GM12872 (cell line): ENCODE results near the gene MOB3B.

Source experiments
- TF ChIP-seq, protein P1 (sequence below): IDR thresholded peaks from 3 replicates; pipeline ENCODE4 v1.5.1; 2011; ENCODE audit warnings: low read depth, mild to moderate bottlenecking, low read length, moderate library complexity; ENCODE audit not compliant: insufficient read depth

MOB3B gene

DNA sequence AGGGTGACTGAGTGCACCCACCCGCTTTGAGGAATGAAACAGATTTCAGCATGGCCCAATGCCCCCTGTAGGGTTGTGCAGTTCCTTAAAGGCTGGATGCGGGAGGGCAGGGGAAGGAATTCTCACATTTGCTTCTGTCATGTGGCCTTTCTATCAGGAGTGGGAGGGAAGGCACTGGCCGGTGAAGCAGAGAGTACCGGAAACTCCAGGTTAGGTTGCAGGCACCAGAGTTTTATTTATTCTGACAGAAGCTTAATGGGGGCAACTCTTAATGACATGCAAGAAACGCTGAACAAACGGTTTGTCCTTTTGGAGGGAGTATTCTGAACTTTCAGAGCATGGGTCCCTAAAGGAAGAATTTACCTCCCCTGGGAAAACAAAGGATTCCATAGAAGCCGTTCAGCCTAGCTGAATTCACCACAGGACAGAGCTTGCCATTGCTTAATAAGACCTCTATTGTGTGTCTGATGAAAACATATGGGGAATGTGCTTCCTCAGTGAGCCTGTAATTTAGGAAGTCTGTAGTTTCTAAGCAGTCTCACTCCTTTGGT lies 188.6 kb downstream of the MOB3B start:
- TF ChIP-seq, protein P1, sequence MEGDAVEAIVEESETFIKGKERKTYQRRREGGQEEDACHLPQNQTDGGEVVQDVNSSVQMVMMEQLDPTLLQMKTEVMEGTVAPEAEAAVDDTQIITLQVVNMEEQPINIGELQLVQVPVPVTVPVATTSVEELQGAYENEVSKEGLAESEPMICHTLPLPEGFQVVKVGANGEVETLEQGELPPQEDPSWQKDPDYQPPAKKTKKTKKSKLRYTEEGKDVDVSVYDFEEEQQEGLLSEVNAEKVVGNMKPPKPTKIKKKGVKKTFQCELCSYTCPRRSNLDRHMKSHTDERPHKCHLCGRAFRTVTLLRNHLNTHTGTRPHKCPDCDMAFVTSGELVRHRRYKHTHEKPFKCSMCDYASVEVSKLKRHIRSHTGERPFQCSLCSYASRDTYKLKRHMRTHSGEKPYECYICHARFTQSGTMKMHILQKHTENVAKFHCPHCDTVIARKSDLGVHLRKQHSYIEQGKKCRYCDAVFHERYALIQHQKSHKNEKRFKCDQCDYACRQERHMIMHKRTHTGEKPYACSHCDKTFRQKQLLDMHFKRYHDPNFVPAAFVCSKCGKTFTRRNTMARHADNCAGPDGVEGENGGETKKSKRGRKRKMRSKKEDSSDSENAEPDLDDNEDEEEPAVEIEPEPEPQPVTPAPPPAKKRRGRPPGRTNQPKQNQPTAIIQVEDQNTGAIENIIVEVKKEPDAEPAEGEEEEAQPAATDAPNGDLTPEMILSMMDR, result no peak

DNA sequence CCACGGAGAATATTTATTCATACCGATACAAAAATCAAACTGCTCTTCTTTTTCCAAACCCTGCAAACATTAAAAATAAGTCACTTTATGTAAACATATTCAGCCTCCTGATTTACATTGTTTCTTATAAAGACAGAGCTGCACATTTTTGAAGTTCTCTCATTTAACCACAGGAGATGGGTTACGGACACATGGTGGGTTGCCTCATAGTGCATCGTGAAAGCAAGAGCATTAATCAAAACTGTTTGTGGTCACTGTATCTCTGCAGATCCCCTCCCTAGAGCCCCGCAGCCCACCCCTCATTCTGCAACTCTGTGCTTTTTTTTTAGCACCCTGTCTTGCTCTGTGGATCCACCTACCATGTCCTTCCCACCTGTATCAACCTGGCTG lies 189.3 kb downstream of the MOB3B start:
- TF ChIP-seq, protein P1, result no peak

DNA sequence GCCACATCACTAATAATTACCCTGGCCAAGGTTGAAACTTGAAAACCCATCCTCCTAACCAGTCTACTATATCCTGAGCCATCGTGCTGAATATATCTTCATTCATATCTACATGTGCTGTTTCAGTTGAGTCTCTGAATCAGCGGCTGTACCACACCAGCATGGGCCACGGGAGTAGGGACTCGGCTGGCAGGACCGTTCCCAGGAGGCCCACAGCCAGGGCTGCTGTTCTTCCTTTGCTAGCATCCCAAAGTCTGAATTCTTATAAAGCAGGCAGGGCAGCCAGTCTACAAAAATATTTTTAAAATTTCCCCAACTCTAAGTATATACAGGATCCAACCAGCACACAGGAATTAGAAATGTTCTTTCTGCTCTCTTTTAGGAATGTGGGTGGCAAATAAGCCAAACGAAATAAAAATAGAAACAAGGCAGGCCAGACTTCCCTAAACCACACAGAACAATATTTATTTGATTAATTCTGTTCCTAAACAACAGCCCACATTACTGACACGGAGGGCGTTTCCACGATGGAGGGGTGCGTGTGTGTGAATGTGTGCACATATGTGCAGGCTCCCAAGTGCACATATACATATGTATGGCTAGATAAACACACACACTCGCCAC lies 189.8 kb downstream of the MOB3B start:
- TF ChIP-seq, protein P1, result no peak

DNA sequence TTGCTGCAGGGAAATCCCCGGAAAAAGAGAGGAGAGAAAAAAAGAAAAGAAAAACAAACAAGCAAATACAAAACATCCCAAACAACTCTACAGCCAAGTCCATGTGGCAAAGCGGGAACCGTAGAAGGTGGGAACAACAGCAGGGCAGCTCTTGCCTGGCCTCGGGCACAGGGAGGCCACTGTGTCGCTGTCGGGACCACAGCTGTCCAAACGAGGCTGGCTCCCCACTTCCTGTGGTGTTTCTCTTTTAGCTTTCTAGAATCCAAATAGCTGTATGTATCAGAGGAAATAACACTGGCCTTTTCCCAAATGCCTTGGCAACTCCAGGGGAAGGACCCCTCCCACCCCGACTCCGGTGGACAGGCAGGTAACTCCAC lies 191.1 kb downstream of the MOB3B start:
- TF ChIP-seq, protein P1, result no peak

DNA sequence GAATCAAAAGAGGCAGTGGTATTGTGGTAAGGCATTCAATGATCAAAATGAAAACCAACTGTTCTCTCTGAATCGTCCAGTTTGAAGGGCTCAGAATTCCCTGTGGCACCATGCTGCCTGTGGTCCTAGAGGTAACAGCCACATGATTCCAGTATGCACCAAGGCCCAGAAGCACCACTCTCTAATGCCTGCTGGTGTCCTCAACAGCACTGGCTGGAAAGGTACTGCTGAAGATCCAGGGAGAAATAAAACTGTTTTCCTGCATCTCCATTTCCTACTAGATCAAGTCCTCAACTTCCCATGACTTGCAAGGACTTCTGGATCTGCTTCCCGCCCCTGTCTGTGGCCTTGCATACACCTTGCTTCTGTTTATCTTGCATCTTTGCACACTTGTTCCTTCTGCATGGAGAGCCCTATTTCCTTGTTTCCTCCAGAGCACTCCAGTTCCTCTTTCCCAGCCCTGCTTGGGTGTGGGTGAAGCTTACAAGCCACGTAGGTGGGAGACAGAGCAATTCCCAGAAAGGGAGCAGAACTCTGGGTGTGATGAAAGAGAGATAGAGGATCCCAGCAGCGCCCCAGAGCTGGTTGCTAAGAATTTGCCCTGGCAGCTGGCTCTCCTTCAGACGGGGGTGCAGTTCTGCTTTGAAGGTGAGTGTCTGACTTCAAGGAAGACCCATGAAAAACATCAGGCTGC lies 191.6 kb downstream of the MOB3B start:
- TF ChIP-seq, protein P1, result no peak

DNA sequence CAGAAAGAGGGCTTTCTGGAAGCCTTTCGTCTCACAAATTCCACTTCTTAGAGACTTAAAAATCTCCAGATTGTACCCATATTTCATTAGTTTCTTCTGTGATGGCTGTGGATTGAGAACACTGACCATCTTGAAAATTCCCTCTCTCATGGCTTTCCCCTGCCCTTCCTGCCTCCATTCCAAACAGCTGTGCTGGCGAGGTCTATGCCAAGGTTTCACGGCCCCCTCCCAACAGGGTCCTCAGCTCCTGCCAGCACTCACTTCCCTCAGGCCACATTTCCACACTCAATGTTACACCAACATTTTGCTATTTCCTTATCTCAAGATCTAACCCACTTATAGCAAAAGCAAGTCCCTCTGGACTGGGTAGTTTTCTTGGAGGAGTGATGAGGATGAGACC lies 192.4 kb downstream of the MOB3B start:
- TF ChIP-seq, protein P1, result no peak

DNA sequence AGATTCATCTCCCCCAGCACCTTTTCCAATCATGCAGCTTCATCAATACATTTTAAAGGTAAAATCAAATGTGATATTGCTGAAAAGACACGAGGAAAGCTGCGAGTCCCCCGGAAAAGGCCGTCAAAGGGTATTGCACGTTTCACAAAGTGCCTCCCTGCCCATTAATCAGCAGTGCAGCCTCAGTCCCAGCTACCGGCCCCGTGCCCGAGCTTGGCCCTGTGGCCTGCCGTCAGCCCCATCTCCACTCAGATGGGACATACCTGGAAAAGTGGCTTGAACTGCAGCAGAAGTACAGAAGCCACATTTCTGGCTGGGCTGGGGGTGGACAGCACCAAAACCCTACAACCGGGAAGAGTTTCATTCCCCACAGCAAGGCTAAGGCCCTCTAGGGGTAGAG lies 192.8 kb downstream of the MOB3B start:
- TF ChIP-seq, protein P1, result no peak
